NCI-H2107 (cell line): ENCODE results near the gene PON1.

Experiments used
- DNase-seq: peaks from one replicate; lab custom pipeline; 2025; lab: John Stamatoyannopoulos, UW

Gene PON1

GRCh38 chr7:95317546-95317945, 6.8 kb downstream of the PON1 start:
- no peak for DNase-seq

DNA sequence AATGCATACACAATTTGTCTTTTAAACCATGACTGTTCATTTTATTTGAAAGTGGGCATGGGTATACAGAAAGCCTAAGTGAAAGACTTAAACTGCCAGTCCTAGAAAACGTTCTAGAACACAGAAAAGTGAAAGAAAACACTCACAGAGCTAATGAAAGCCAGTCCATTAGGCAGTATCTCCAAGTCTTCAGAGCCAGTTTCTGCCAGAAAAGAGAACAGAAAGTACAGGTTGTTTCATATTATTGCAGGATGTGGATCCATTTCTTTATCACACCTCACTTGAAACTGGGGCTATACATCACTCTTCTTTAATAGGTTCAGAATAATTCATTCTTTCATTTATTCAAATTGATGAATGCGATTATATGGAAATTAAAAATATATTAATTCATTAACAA, 7.7 kb downstream of the PON1 start:
- no peak for DNase-seq

- no peak for DNase-seq
These were observed 11.8 kb downstream of the PON1 start for GRCh38 chr7:95312561-95312960.

GRCh38 chr7:95311389-95311788, 12.9 kb downstream of the PON1 start:
- DNase-seq: no peak

- no peak for DNase-seq
These were observed 14.4 kb downstream of the PON1 start for GRCh38 chr7:95309951-95310350.

DNA sequence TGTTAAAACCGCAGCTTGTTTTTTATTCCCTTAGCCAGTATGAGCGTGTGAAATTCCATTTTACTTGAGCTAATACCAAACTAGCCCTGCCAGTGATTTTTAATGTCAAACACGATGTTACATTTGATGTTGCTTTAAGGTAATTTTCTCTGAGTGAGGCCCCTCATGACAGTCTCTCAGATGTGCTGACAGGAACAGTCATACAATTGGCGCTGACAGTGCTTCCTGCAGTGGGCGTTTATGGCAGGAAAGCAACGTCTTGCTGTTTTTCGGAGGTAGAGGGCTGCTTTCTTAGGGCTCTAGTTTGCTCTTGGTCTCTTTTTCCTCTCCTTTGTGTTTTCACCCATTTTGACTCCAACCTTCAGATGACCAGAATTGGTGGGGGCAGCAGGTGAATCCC, 19.3 kb downstream of the PON1 start:
- DNase-seq: no peak

DNA sequence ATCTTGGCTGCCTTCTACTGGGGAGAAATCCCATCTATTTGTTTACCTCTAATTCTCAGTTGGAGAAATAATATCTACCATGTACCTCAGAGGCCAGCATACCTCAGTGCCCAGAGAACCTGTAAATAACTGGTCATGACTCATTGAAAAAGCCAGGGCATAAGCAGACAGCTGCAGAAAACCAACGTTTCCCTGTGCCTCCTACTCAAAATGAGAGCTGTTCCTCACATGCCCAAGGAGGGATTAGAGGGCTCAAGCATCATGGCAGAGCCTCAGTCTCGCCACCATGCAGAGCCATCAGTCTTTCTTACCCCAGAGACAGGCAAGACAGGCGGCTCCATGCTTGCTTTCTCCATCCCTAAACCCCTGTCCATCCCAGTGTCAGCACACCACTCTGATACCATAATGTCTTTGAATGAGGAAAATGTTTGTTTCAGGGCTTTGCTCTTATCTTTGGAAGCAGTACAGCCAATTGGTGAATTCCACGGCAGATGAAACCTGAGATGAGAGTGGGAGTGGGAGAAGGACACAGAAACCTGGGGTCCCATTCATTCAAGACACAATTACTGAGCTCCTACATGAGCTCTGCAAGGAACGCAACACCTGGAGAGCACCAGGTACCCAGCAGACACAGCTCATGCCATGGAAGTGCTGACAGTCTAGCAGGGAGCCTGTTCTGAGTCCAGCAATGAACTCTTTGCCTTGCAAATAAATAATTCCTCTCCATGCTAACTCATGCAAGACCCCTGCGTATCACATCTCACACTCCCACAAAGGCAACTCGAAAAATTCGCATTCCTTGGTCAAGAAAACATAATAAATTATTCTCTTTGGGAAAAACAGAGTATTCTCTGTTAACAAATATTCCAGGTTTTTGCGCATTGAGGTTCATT, 21.1 kb downstream of the PON1 start:
- no peak for DNase-seq

DNA sequence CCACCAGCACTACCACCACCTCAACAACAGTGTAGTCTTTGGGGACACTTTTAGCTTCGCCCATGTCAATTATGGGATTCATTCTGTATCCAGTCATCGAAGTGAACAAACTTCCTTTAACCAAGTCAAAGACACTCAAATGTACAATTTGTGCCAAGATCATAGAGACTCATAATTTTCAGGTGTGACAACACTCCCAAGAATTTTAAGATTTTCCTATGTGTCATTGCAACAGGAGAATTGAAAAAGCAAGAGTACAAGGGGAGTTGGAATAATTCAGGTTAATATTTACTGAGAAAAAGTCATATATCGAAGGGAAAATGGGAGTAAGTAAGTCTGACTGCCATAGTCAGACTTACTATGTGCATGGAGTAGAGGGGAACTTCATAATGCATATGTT, 26.2 kb downstream of the PON1 start:
- no peak for DNase-seq

GRCh38 chr7:95297041-95297440, 27.3 kb downstream of the PON1 start:
- DNase-seq: no peak

DNA sequence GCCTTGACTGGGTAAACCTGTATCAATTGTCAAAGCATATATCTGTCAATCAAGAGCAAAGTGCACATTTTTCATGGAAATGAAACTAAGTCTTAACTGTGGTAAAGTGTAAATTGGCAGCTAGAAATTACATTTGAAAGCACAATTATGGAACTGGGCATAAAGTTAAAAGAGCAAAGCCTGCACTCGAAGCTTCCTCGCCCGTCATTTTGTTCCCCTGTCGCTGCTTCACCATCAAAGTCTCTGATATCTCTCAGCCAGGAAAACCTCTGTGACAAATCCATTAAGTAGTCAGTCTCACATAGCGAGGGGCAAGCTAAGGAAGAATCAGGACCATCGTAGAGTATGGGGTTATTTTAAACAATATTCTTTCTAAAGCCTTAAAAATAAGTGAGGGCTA, 27.9 kb downstream of the PON1 start:
- DNase-seq: no peak

DNA sequence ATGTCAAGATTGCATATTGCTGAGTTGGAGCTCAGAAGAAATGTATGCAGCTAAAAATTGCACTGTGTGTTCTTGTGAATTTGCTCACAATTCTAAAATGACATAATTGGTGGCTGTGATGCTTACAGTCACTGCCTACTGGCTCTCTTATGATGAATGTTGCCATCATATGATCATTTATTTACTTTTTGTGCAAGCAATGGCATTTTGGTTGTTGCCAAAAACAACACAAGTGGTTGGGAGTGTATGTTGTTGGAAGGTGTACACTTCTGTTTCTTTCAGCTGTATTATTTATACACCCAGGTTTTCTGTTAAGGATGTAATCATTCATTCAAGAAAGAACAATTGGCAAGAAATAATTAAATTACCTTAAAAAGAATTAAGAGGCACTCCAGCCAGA, 28.9 kb downstream of the PON1 start:
- no peak for DNase-seq

DNA sequence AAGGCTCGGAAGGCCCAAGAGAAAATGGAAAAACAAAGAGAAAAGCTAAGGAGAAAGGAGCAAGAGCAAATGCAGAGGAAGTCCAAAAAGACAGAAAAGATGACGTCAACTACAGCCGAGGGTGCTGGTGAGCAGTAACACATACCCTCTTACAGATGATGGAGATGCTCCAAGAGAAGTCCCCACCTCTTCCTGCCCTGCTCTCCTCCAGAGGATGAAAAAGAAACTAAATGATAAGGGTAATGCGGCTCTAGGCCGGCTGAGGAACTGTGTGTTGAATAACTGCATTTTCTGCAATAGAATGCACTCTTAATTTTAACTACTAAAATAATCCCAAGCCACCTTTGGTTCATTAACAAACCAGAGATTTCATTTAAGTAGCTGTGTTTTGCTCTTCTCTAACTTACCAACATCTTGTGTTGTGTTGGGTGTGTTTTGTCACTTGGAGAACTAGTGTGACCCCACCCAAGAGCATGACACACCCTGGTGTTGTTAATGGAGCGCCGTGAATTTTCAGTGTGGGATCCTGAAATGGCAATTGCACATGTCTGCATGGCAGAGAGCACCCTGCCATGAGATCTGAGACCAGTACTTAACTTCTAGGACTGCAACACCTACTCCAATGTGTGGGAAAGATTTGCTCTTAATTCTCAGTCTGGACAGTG, 34.0 kb downstream of the PON1 start:
- DNase-seq: no peak

DNA sequence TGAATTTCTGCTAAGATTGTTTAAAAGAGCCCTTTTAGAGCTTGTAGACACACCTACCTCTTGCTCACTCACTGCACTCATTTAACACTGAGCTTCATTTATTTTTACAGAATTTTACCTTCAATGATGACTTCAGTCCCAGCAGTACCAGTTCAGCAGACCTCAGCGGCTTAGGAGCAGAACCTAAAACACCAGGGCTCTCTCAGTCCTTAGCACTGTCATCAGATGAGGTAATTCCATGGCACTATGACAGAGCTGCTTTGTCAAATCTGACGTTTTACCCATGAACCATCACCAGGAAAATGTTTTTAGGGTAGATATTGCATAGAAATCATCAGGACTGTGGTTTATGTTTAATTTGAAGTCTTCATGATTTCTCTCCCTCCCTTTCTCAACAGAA, 38.2 kb downstream of the PON1 start:
- no peak for DNase-seq

DNA sequence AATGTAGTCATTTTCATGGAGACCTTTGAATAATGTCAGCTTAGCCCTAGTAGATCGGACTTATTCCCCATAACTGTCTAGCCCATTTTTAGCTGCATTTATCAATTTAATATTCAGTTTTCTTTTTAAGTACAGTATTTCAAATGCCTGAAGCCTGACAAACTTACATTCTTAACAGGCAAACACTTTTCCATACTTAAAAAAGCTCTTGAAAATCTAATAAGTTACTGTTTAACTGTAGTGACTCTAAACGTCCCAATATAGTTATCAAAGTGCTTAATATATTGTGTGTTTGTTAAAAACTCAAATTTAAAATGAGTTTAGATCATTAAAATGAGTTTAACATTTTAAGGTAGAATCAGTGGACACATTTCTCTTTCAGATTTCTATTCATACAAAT, 44.9 kb downstream of the PON1 start:
- DNase-seq: no peak

DNA sequence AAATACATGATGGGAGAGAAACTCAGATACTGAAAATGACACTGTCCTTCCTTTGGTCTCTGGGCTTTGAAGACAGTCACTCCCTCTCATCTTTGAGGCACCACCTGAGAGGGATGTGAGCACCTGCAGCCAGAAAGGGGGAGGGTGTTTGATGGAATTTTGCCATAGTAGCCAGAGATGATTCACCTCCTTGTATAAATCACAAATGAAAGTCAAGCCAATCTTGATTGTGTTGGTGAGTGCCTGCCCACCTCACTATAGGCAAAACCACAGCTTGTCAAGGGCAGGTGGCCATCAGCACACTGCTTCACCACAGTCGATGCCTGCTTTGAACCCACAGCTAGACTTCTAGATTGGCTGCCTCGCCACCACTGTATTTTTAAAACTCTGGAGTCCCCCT, 48.2 kb downstream of the PON1 start:
- DNase-seq: no peak

DNA sequence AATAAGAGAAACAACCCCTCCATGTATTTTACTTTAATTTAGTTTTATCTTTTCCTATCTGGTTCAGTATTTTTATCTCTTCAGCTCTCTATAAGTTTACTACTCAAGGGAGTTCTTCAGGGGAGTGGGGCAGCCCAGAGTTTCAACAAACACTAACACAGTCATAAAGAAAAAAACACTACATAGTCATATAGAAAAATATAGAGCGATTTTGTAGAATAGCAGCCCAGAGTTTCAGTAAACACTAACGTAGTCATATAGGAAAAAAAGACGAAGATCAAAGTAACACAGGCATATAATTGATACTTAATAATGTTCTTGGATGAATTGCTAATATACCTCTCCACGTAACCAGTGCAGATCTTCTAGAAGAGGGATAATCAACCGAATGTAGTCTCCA, 54.7 kb downstream of the PON1 start:
- DNase-seq: no peak

DNA sequence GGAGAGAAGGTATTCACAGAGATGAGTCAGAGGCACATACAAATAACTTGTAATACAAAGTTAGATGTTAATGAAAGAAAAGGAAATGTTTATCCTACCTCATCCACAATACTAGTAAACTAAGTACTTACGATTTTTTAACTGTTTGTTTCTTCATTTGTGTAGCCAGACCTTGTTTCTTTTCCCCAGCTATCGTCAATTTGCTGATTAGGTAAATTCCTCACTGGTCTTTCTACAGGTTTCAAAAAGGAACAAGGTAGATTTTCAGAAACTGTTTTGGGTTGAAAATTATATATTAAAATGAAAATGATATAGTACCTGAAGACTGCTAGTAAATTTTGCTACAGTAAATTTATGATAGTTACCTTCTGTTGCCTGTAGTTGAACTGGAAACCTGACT, 56.6 kb downstream of the PON1 start:
- no peak for DNase-seq

- no peak for DNase-seq
These were observed 58.7 kb downstream of the PON1 start for GRCh38 chr7:95265634-95266033.

- no peak for DNase-seq
These were observed 59.9 kb downstream of the PON1 start for GRCh38 chr7:95264363-95264891.

- DNase-seq: no peak
These were observed 60.5 kb downstream of the PON1 start for GRCh38 chr7:95263785-95264362.

- DNase-seq: no peak
These were observed 61.5 kb downstream of the PON1 start for GRCh38 chr7:95262875-95263274.

- no peak for DNase-seq
These were observed 62.4 kb downstream of the PON1 start for GRCh38 chr7:95261895-95262415.

DNA sequence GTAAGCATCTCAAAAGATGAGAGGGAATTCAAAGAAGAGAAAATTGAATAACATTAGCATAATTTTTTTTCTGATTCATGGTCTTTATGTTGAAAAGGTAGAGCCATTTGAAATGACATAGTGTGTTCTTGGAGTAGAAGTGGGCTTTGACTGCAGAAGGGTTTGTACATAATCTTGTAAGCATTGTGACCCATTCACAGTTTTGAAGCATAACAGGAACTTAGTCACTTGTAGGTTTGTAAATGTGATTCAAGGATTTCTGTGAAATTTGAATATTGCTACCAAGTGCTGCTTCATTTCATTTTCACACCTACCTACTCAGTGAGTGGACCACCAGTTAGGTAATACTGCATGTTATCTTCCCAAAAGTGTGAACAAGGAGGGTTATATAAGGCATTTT, 68.6 kb downstream of the PON1 start:
- DNase-seq: no peak
